H9 (cell line): ENCODE results near the gene MRPS27. TPM values are rescaled to one million over a fixed set of nuclear protein-coding genes. Genes with fewer than 3 reads are reported as not detected.

Source experiments
- DNase-seq: peaks from one replicate; pipeline ENCODE4 v3.0.0-alpha.2; 2017
- H2AFZ ChIP-seq: one replicate; pipeline ENCODE4 v1.6.1; 2013; ENCODE audit warnings: mild to moderate bottlenecking, low read length, control low read depth, moderate library complexity
- H2AK5ac ChIP-seq: 2 replicates; pipeline ENCODE4 v1.6.1; 2013; ENCODE audit warnings: low read length, control low read depth, mixed read lengths; ENCODE audit not compliant: insufficient read length
- H2BK120ac ChIP-seq: one replicate; pipeline ENCODE4 v1.6.1; 2013; ENCODE audit warnings: low read depth, mild to moderate bottlenecking, low read length, control low read depth, inconsistent platforms; ENCODE audit not compliant: poor library complexity, severe bottlenecking
- H2BK12ac ChIP-seq: 2 replicates; pipeline ENCODE4 v1.6.1; 2013; ENCODE audit warnings: low read length, control low read depth, mixed read lengths, low read depth; ENCODE audit not compliant: insufficient read length
- H2BK15ac ChIP-seq: 2 replicates; pipeline ENCODE4 v1.6.1; 2013; ENCODE audit warnings: low read depth, low read length, control low read depth
- H2BK20ac ChIP-seq: one replicate; pipeline ENCODE4 v1.6.1; 2013; ENCODE audit warnings: low read depth, mild to moderate bottlenecking, low read length, control low read depth, inconsistent platforms; ENCODE audit not compliant: poor library complexity, severe bottlenecking
- H2BK5ac ChIP-seq: 2 replicates; pipeline ENCODE4 v1.6.1; 2013; ENCODE audit warnings: low read length, control low read depth, mixed read lengths; ENCODE audit not compliant: insufficient read length
- H3K14ac ChIP-seq: 2 replicates; pipeline ENCODE4 v1.6.1; 2013; ENCODE audit warnings: low read length, control low read depth; ENCODE audit not compliant: insufficient read depth
- H3K18ac ChIP-seq: 2 replicates; pipeline ENCODE4 v1.6.1; 2013; ENCODE audit warnings: low read depth, mild to moderate bottlenecking, mixed read lengths, low read length, control low read depth; ENCODE audit not compliant: insufficient read length
- H3K23ac ChIP-seq: 2 replicates; pipeline ENCODE4 v1.6.1; 2013; ENCODE audit warnings: low read length, control low read depth, mixed read lengths, low read depth; ENCODE audit not compliant: insufficient read length
- H3K23me2 ChIP-seq: 2 replicates; pipeline ENCODE4 v1.6.1; 2013; ENCODE audit warnings: low read depth, mild to moderate bottlenecking, mixed read lengths, low read length, control low read depth; ENCODE audit not compliant: insufficient read length, poor library complexity, severe bottlenecking
- H3K27ac ChIP-seq: 2 replicates; pipeline ENCODE4 v1.5.1; 2013; ENCODE audit warnings: low read length, control low read depth, mixed read lengths, low read depth; ENCODE audit not compliant: insufficient read length
- H3K27me3 ChIP-seq: 2 replicates; pipeline ENCODE4 v1.6.1; 2013; ENCODE audit warnings: low read length, control low read depth, inconsistent platforms; ENCODE audit not compliant: insufficient read depth
- H3K4ac ChIP-seq: 2 replicates; pipeline ENCODE4 v1.6.1; 2013; ENCODE audit warnings: low read depth, mild to moderate bottlenecking, control low read depth, inconsistent platforms, low read length, moderate library complexity
- H3K4me1 ChIP-seq: 2 replicates; pipeline ENCODE4 v1.6.1; 2013; ENCODE audit warnings: low read length, control low read depth, inconsistent platforms; ENCODE audit not compliant: insufficient read depth
- H3K4me2 ChIP-seq: 2 replicates; pipeline ENCODE4 v1.6.1; 2013; ENCODE audit warnings: low read length, control low read depth, mixed read lengths; ENCODE audit not compliant: insufficient read length, insufficient read depth
- H3K56ac ChIP-seq: 2 replicates; pipeline ENCODE4 v1.6.1; 2013; ENCODE audit warnings: low read depth, mild to moderate bottlenecking, mixed read lengths, low read length, control low read depth; ENCODE audit not compliant: insufficient read length
- H3K79me1 ChIP-seq: 2 replicates; pipeline ENCODE4 v1.6.1; 2013; ENCODE audit warnings: low read depth, mild to moderate bottlenecking, moderate library complexity, low read length, control low read depth, inconsistent platforms; ENCODE audit not compliant: insufficient read depth, poor library complexity, severe bottlenecking
- H3K79me2 ChIP-seq: 2 replicates; pipeline ENCODE4 v1.6.1; 2013; ENCODE audit warnings: low read length, control low read depth, inconsistent platforms; ENCODE audit not compliant: insufficient read depth
- H3K9ac ChIP-seq: 2 replicates; pipeline ENCODE4 v1.6.1; 2013; ENCODE audit warnings: low read length, control low read depth, mixed read lengths; ENCODE audit not compliant: insufficient read length; ENCODE audit errors: extremely low read depth
- H3K9me3 ChIP-seq: one replicate; pipeline ENCODE4 v1.6.1; 2013; ENCODE audit warnings: low read depth, low read length, inconsistent platforms; ENCODE audit not compliant: control insufficient read depth
- H3T11ph ChIP-seq: one replicate; pipeline ENCODE4 v1.6.1; 2013; ENCODE audit warnings: mild to moderate bottlenecking, low read length, control low read depth, inconsistent platforms
- H4K20me1 ChIP-seq: one replicate; pipeline ENCODE4 v1.6.1; 2013; ENCODE audit not compliant: control insufficient read depth, insufficient read length, insufficient read depth
- H4K5ac ChIP-seq: 2 replicates; pipeline ENCODE4 v1.6.1; 2013; ENCODE audit warnings: low read depth, mild to moderate bottlenecking, mixed read lengths, low read length, control low read depth; ENCODE audit not compliant: insufficient read length
- H4K8ac ChIP-seq: replicated peaks from 2 replicates; pipeline ENCODE4 v1.6.1; 2013; ENCODE audit warnings: low read length, control low read depth, mixed read lengths, low read depth; ENCODE audit not compliant: insufficient read length
- H4K91ac ChIP-seq: 2 replicates; pipeline ENCODE4 v1.6.1; 2013; ENCODE audit warnings: low read depth, mild to moderate bottlenecking, moderate library complexity, mixed read lengths, low read length, control low read depth; ENCODE audit not compliant: insufficient read length
- H3K27ac Mint-ChIP-seq, 3 experiments: 2 replicates in 2 of 3; 3 replicates in 1 of 3; pipeline ENCODE4 v1.8.0; 2020 to 2021; ENCODE audit warnings: mixed read lengths in 3 of 3, mild to moderate bottlenecking in 1 of 3, moderate library complexity in 1 of 3
- H3K27me3 Mint-ChIP-seq: 2 replicates; pipeline ENCODE4 v1.8.0; 2021; ENCODE audit warnings: low read depth, mild to moderate bottlenecking, moderate library complexity, mixed read lengths
- H3K36me3 Mint-ChIP-seq, 3 experiments: 2 replicates in 2 of 3; 3 replicates in 1 of 3; pipeline ENCODE4 v1.8.0; 2020 to 2021; ENCODE audit warnings: low read depth in 3 of 3, mixed read lengths in 3 of 3; ENCODE audit not compliant: insufficient read depth in 1 of 3
- H3K4me1 Mint-ChIP-seq, 2 experiments: 2 replicates each; pipeline ENCODE4 v1.8.0; 2020; ENCODE audit warnings: mixed read lengths in 2 of 2
- H3K4me3 Mint-ChIP-seq, 2 experiments: 2 replicates in 1 of 2; 3 replicates in 1 of 2; pipeline ENCODE4 v1.8.0; 2020 to 2021; ENCODE audit warnings: mild to moderate bottlenecking in 2 of 2, mixed read lengths in 2 of 2, moderate library complexity in 1 of 2
- H3K9me3 Mint-ChIP-seq, 2 experiments: 2 replicates in 1 of 2; 3 replicates in 1 of 2; pipeline ENCODE4 v1.8.0; 2020; ENCODE audit warnings: mild to moderate bottlenecking in 2 of 2, mixed read lengths in 2 of 2, moderate library complexity in 1 of 2
- CTCF ChIP-seq: fragments of 200-600 bp; sonication (generic); conservative IDR thresholded peaks from 3 replicates; pipeline ENCODE4 v1.8.0; 2021; ENCODE audit warnings: antibody characterized with exemption, mild to moderate bottlenecking
- WGBS: extraction: QIAGEN DNeasy Blood & Tissue Kit; methylation state at CpG from one replicate; pipeline ENCODE4 v1.1.7; 2013; ENCODE audit warnings: missing lambda C conversion rate, low lambda C conversion rate, mixed read lengths; ENCODE audit not compliant: insufficient read length; ENCODE audit errors: extremely low coverage; 5-methylcytosine and 5-hydroxymethylcytosine counted together
- total RNA-seq: library from RNA; stranded (reverse); gene quantifications from 2 replicates; pipeline ENCODE4 v1.2.1, GENCODE V29; 2021

The MRPS27 gene
- total RNA-seq, 1 experiment from 2014 or later, result 83.3 TPM

DNA sequence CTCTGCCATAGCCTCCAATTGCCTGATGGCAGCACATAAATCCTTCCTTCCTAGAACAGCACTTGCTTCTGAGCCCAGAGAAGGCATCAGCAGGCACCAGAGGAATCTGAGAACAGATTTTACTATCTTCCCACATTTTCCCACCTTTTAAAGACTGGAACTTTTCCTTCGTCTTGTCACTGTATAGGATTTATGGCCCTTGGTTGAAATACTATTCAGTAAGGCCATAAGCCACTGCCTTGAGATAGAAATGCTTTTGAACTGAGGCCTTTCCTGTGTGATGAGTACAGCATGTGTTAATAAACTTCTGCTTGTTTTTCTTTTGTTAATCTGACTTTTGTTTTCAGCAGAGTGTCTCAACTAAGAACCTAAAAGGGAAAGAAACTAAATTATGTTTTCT, 84.3 kb downstream of the MRPS27 start:
- no peaks in the 10 kb centered on the region for H3K9me3 ChIP-seq
- H2BK20ac ChIP-seq, result no peak overlapping the region
- no peak overlapping the region for H2BK15ac ChIP-seq
- H3K14ac ChIP-seq, result no peak overlapping the region
- H3K27ac ChIP-seq, result no peak overlapping the region
- H3K4me3 Mint-ChIP-seq, result no peak overlapping the region
- no peaks in the 10 kb centered on the region for H3K9me3 Mint-ChIP-seq
- no peak overlapping the region for H3K4ac ChIP-seq
- no peak overlapping the region for H3K9ac ChIP-seq
- no peak overlapping the region for H4K8ac ChIP-seq
- no peak overlapping the region for H4K91ac ChIP-seq
- H3K4me1 Mint-ChIP-seq, result peaks cover 47 to 56% of the 10 kb centered on the region in 2 experiments
- no peak overlapping the region for H2BK5ac ChIP-seq
- DNase-seq, result no peak
- H3K23me2 ChIP-seq, result no peaks in the 10 kb centered on the region
- no peak overlapping the region for H2BK12ac ChIP-seq
- no peaks in the 10 kb centered on the region for H4K20me1 ChIP-seq
- H3K18ac ChIP-seq, result no peak overlapping the region
- no peaks in the 10 kb centered on the region for H3K79me1 ChIP-seq
- H3K56ac ChIP-seq, result no peak overlapping the region
- H3K23ac ChIP-seq, result no peak overlapping the region
- no peaks in the 10 kb centered on the region for H3K79me2 ChIP-seq
- no peak overlapping the region for H2AFZ ChIP-seq
- peaks cover 9 to 31% (median 28%) of the 10 kb centered on the region in 3 experiments; a peak in 5 of 7 replicates for H3K36me3 Mint-ChIP-seq
- whole genome bisulfite sequencing, result no CpG with 5 or more reads among the region's 1 CpG
- no peak overlapping the region for H2AK5ac ChIP-seq
- no peak overlapping the region for H3T11ph ChIP-seq
- H4K5ac ChIP-seq, result no peak overlapping the region
- no peaks in the 10 kb centered on the region for H3K27me3 ChIP-seq
- no peaks in the 10 kb centered on the region for H3K27me3 Mint-ChIP-seq
- peak overlapping the region in 2 of 3 experiments; percentile 64 to 82; a peak in 4 of 7 replicates for H3K27ac Mint-ChIP-seq
- no peak overlapping the region for H2BK120ac ChIP-seq
- TF ChIP-seq CTCF, result no peak
- peaks cover 8% of the 10 kb centered on the region; the same call in 1 of the 2 replicates for H3K4me1 ChIP-seq
- H3K4me2 ChIP-seq, result no peak overlapping the region
